Esophagus squamous epithelium (tissue), 5 donors: Measurements from ENCODE around the gene LBP. TPM values are rescaled to one million over a fixed set of nuclear protein-coding genes. Genes with fewer than 3 reads are reported as not detected.

Source experiments
- DNase-seq: peaks from one replicate; lab custom pipeline; 2025; lab: John Stamatoyannopoulos, UW
- H3K27ac ChIP-seq, 4 donors: fragments of 200-600 bp; sonication (generic); one replicate each; pipeline ENCODE4 v1.5.1; 2016 to 2019; ENCODE audit warnings: mild to moderate bottlenecking in 1 of 4
- H3K27me3 ChIP-seq, 4 donors: fragments of 200-600 bp; sonication (generic); 1 replicate in 3 of 4; 2 replicates in 1 of 4; pipeline versions ENCODE4 v1.5.1 to v1.6.0; 2017 to 2021; ENCODE audit warnings: antibody characterized with exemption in 1 of 4
- H3K36me3 ChIP-seq, 3 donors: fragments of 200-600 bp; sonication (generic); one replicate each; pipeline ENCODE4 v1.5.1; 2016 to 2019
- H3K4me1 ChIP-seq, 3 donors: fragments of 200-600 bp; sonication (generic); one replicate each; pipeline ENCODE4 v1.5.1; 2017 to 2019
- H3K4me3 ChIP-seq, 4 donors: fragments of 200-600 bp; sonication (generic); 1 replicate in 3 of 4; 2 replicates in 1 of 4; pipeline ENCODE4 v1.5.1; 2016 to 2019; ENCODE audit warnings: mild to moderate bottlenecking in 2 of 4, moderate library complexity in 1 of 4
- H3K9me3 ChIP-seq, 3 donors: fragments of 200-600 bp; sonication (generic); one replicate each; pipeline ENCODE4 v1.5.1; 2016 to 2019
- CTCF ChIP-seq, 6 experiments: fragments of 450-650 bp in 4 of 6; fragments of 200-600 bp in 2 of 6; sonication (generic) in 2 of 6; IDR thresholded peaks; one replicate each; pipeline ENCODE4 v1.5.1; 2016 to 2019; ENCODE audit warnings: antibody characterized with exemption in 6 of 6, mild to moderate bottlenecking in 4 of 6, moderate library complexity in 4 of 6
- POLR2A ChIP-seq, 4 donors: fragments of 450-650 bp; IDR thresholded peaks; one replicate each; pipeline ENCODE4 v1.6.1; 2017; ENCODE audit warnings: antibody characterized with exemption in 4 of 4, mild to moderate bottlenecking in 4 of 4, moderate library complexity in 3 of 4
- WGBS, 2 donors: methylation state at CpG; one replicate each; pipeline ENCODE4 v1.1.5; 2018; 5-methylcytosine and 5-hydroxymethylcytosine counted together
- intact Hi-C: fragments of 100-400 bp; cut with DNase I; formaldehyde crosslinking; loops from one replicate; pipeline ENCODE4 v1.15.0; 2022
- total RNA-seq, 4 donors: library from RNA; depleted of rRNA; stranded (reverse); fragments of >200 nt; gene quantifications; one replicate each; pipeline ENCODE4 v1.1.0, GENCODE V29; 2016
- donor health status: DM: yes; HTN: yes; CAD: no.

Gene LBP
- total RNA-seq, 4 donors from 2014 or later = 0.18 TPM; not detected in 3

- no peaks in the 10 kb centered on the region for H3K9me3 ChIP-seq
- H3K27me3 ChIP-seq = no peaks in the 10 kb centered on the region
- intact Hi-C loops = no loop called here
- H3K4me1 ChIP-seq = peaks cover 0 to 10% (median 0%) of the 10 kb centered on the region in 3 donors
- no peak overlapping the region for H3K4me3 ChIP-seq
- TF ChIP-seq POLR2A (IDR thresholded peaks at IDR 0.05) (no peak), CTCF (IDR thresholded peaks at IDR 0.05) (no peak)
- H3K36me3 ChIP-seq = peaks cover 56 to 91% (median 57%) of the 10 kb centered on the region in 3 donors
- 87% methylated on average over 7 to 9 of the region's 9 CpGs for WGBS, 2 donors
- H3K27ac ChIP-seq = no peak overlapping the region
- DNase-seq = no peak
Observed at GRCh38 chr20:38420388-38421085, 74.3 kb downstream of the LBP start.

GRCh38 chr20:38421915-38422314 lies 75.6 kb downstream of the LBP start:
- Histone ChIP-seq H3K4me3 (no peak overlapping the region), H3K9me3 (no peaks in the 10 kb centered on the region), H3K27ac (no peak overlapping the region), H3K4me1 (peaks cover 0 to 10% (median 0%) of the 10 kb centered on the region in 3 donors), H3K36me3 (peaks cover 59 to 91% (median 68%) of the 10 kb centered on the region in 3 donors), H3K27me3 (no peaks in the 10 kb centered on the region)
- TF ChIP-seq CTCF (IDR thresholded peaks at IDR 0.05) (no peak), POLR2A (IDR thresholded peaks at IDR 0.05) (no peak)
- DNase-seq = no peak
- 73 to 100% methylated on average over 2 to 10 of the region's 10 CpGs for WGBS, 2 donors
- intact Hi-C loops = no loop called here

GRCh38 chr20:38423541-38423940 lies 77.3 kb downstream of the LBP start:
- no peak overlapping the region for H3K4me3 ChIP-seq
- no peak for DNase-seq
- no peak for TF ChIP-seq POLR2A (IDR thresholded peaks at IDR 0.05)
- no peak for TF ChIP-seq CTCF (IDR thresholded peaks at IDR 0.05)
- intact Hi-C loops = no loop called here
- H3K4me1 ChIP-seq = peaks cover 0 to 20% (median 0%) of the 10 kb centered on the region in 3 donors
- no peak overlapping the region for H3K27ac ChIP-seq
- no peaks in the 10 kb centered on the region for H3K27me3 ChIP-seq
- WGBS, 2 donors = 76 to 80% methylated on average over 4 of the region's 4 CpGs
- H3K9me3 ChIP-seq = no peaks in the 10 kb centered on the region
- H3K36me3 ChIP-seq = peaks cover 52 to 100% (median 74%) of the 10 kb centered on the region in 3 donors

GRCh38 chr20:38424401-38424800 lies 78.1 kb downstream of the LBP start:
- WGBS, 2 donors = 82 to 100% methylated on average over 1 of the region's 1 CpG

More at GRCh38 chr20:38424401-38424800, 78.1 kb downstream of the LBP start:
- intact Hi-C loops = no loop called here
- Histone ChIP-seq H3K27me3 (no peaks in the 10 kb centered on the region), H3K9me3 (no peaks in the 10 kb centered on the region), H3K27ac (no peak overlapping the region), H3K4me3 (no peak overlapping the region), H3K36me3 (peaks cover 61 to 100% (median 75%) of the 10 kb centered on the region in 3 donors), H3K4me1 (peaks cover 0 to 19% (median 0%) of the 10 kb centered on the region in 3 donors)
- TF ChIP-seq CTCF (IDR thresholded peaks at IDR 0.05) = no peak
- no peak for TF ChIP-seq POLR2A (IDR thresholded peaks at IDR 0.05)
- DNase-seq = no peak
